Measurements from ENCODE around the gene TMEM247. TPM values are rescaled to one million over a fixed set of nuclear protein-coding genes. Genes with fewer than 3 reads are reported as not detected.

Gene TMEM247
- total RNA-seq, 1 experiment from 2014 or later, result not detected

DNA sequence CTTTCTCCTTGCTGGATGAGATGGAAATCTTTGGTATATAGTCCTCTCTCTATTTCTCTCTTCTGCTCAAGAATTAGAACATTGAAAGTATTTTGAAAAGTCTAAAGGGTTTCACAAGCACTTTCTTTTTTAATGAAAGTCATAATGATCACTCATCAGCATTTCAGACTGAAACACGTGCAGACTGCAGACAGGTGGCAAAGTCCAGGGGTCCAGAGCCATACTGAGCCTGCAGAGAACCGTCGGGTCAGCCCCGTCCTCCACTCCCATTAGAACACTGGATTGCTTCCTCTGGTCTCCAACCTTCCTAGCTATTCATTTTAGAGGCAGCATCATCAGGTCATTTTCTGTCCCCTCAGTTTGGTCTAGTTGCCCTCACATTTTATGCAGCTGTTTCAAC lies 3.1 kb downstream of the TMEM247 start:
- BruUV-seq (replicated peaks), result no TSS peak
- no peaks in the 10 kb centered on the region for H3K9me3 Mint-ChIP-seq (ENCODE audit: unreplicated experiment)
- H3K4me3 Mint-ChIP-seq (ENCODE audit: unreplicated experiment), result no peak overlapping the region
- ChIA-PET POLR2A (no interaction called here), CTCF (no interaction called here)
- H3K27me3 ChIP-seq (replicated peaks; ENCODE audit: control insufficient read depth, insufficient read depth, low read length), result no peaks in the 10 kb centered on the region
- intact Hi-C loops (cut with micrococcal nuclease; ENCODE audit: unreplicated experiment), result no loop called here
- no peaks in the 10 kb centered on the region for H3K27me3 Mint-ChIP-seq (ENCODE audit: insufficient read depth, unreplicated experiment)
- no peaks in the 10 kb centered on the region for H3K4me1 Mint-ChIP-seq (ENCODE audit: low read depth, unreplicated experiment)
- TF ChIP-seq, protein P1, sequence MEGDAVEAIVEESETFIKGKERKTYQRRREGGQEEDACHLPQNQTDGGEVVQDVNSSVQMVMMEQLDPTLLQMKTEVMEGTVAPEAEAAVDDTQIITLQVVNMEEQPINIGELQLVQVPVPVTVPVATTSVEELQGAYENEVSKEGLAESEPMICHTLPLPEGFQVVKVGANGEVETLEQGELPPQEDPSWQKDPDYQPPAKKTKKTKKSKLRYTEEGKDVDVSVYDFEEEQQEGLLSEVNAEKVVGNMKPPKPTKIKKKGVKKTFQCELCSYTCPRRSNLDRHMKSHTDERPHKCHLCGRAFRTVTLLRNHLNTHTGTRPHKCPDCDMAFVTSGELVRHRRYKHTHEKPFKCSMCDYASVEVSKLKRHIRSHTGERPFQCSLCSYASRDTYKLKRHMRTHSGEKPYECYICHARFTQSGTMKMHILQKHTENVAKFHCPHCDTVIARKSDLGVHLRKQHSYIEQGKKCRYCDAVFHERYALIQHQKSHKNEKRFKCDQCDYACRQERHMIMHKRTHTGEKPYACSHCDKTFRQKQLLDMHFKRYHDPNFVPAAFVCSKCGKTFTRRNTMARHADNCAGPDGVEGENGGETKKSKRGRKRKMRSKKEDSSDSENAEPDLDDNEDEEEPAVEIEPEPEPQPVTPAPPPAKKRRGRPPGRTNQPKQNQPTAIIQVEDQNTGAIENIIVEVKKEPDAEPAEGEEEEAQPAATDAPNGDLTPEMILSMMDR (IDR thresholded peaks at IDR 0.05; ENCODE audit: insufficient read depth in 1 of 2, low read depth in 1 of 2, low read length in 1 of 2, severe bottlenecking in 1 of 2, unreplicated experiment in 1 of 2), result no peak
- DNase-seq, result no peak
- H3K4me1 ChIP-seq, result peaks cover 4% of the 10 kb centered on the region; the same call in 1 of the 2 replicates
- H3K36me3 Mint-ChIP-seq (ENCODE audit: insufficient read depth, unreplicated experiment), result no peaks in the 10 kb centered on the region
- no peak overlapping the region for H3K4me3 ChIP-seq (ENCODE audit: low read depth, low read length)
- H3K36me3 ChIP-seq (ENCODE audit: control insufficient read depth, insufficient read depth, low read length), result no peaks in the 10 kb centered on the region
- 0 out of 2 replicates have a peak, but pooled peaks cover 3% of the 10 kb centered on the region for H3K9me3 ChIP-seq
- H3K27ac Mint-ChIP-seq (ENCODE audit: unreplicated experiment), result no peak overlapping the region

DNA sequence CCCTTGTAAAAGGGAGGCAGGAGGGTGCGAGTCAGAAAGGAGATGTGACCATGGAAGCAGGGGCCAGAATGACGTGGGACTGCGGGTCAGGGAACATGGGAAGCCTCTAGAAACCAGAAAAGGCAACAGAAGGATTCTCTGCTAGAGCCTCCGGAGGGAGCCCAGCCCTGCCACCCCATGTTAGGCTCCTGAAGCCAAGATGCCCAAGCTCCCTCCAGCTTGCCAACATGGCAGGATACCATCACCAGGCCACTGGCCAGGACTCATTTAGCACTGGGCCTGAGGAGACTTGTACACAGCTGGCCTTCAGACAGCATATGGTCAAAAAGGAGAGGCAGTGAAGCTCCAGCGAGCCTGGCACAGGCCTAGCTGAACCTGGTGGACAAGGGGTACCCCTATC lies 5.6 kb downstream of the TMEM247 start:
- no peak overlapping the region for H3K27ac Mint-ChIP-seq (ENCODE audit: unreplicated experiment)
- H3K27me3 Mint-ChIP-seq (ENCODE audit: insufficient read depth, unreplicated experiment), result no peaks in the 10 kb centered on the region
- CTCF ChIA-PET, result no interaction called here
- Histone ChIP-seq H3K27me3 (replicated peaks; ENCODE audit: control insufficient read depth, insufficient read depth, low read length) (no peaks in the 10 kb centered on the region), H3K36me3 (ENCODE audit: control insufficient read depth, insufficient read depth, low read length) (no peaks in the 10 kb centered on the region), H3K9me3 (no peaks in the 10 kb centered on the region), H3K4me3 (ENCODE audit: low read depth, low read length) (no peak overlapping the region), H3K4me1 (no peaks in the 10 kb centered on the region)
- H3K9me3 Mint-ChIP-seq (ENCODE audit: unreplicated experiment), result no peaks in the 10 kb centered on the region
- H3K4me3 Mint-ChIP-seq (ENCODE audit: unreplicated experiment), result no peak overlapping the region
- BruUV-seq (replicated peaks), result no TSS peak
- intact Hi-C loops (cut with micrococcal nuclease; ENCODE audit: unreplicated experiment), result loop anchor here (5.0 kb wide), 1 partner anchor 162 kb away; no protein-coding TSS in a partner anchor
- H3K36me3 Mint-ChIP-seq (ENCODE audit: insufficient read depth, unreplicated experiment), result no peaks in the 10 kb centered on the region
- TF ChIP-seq, protein P1 (IDR thresholded peaks at IDR 0.05; ENCODE audit: insufficient read depth in 1 of 2, low read depth in 1 of 2, low read length in 1 of 2, severe bottlenecking in 1 of 2, unreplicated experiment in 1 of 2), result no peak
- H3K4me1 Mint-ChIP-seq (ENCODE audit: low read depth, unreplicated experiment), result no peaks in the 10 kb centered on the region
- POLR2A ChIA-PET, result no interaction called here
- DNase-seq, result no peak

DNA sequence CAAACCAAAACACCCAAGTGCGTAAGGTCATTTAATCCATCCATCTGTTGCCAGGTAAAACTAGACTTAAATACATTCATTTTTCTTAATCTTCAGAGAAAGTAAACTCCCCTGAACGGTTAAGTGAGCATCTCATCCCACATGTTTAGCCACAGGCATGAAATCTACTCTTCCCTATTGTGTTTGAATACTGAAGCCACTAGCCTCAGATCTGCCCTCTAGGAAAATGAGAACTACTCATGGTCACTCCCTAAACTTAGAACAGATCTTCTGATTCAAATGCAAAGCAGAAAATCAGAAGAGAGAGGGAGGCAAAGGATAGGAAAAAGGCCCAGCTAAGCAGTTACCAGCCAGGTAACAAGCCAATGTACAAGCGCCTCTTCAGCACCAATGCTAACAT lies 7.1 kb downstream of the TMEM247 start:
- Mint-ChIP-seq H3K4me1 (ENCODE audit: low read depth, unreplicated experiment) (no peaks in the 10 kb centered on the region), H3K27me3 (ENCODE audit: insufficient read depth, unreplicated experiment) (no peaks in the 10 kb centered on the region), H3K9me3 (ENCODE audit: unreplicated experiment) (no peaks in the 10 kb centered on the region), H3K36me3 (ENCODE audit: insufficient read depth, unreplicated experiment) (no peaks in the 10 kb centered on the region), H3K4me3 (ENCODE audit: unreplicated experiment) (no peak overlapping the region), H3K27ac (ENCODE audit: unreplicated experiment) (no peak overlapping the region)
- no peaks in the 10 kb centered on the region for H3K9me3 ChIP-seq
- H3K4me1 ChIP-seq, result no peaks in the 10 kb centered on the region
- no peaks in the 10 kb centered on the region for H3K36me3 ChIP-seq (ENCODE audit: control insufficient read depth, insufficient read depth, low read length)
- DNase-seq, result no peak
- intact Hi-C loops (cut with micrococcal nuclease; ENCODE audit: unreplicated experiment), result loop anchor here (5.0 kb wide), 1 partner anchor 161 kb away; no protein-coding TSS in a partner anchor
- no peaks in the 10 kb centered on the region for H3K27me3 ChIP-seq (replicated peaks; ENCODE audit: control insufficient read depth, insufficient read depth, low read length)
- BruUV-seq (replicated peaks), result no TSS peak
- CTCF ChIA-PET, result no interaction called here
- POLR2A ChIA-PET, result no interaction called here
- H3K4me3 ChIP-seq (ENCODE audit: low read depth, low read length), result no peak overlapping the region
- TF ChIP-seq, protein P1 (IDR thresholded peaks at IDR 0.05; ENCODE audit: insufficient read depth in 1 of 2, low read depth in 1 of 2, low read length in 1 of 2, severe bottlenecking in 1 of 2, unreplicated experiment in 1 of 2), result no peak

Measured in Caco-2 (cell line).